Activated gamma-delta T cell treated with Interleukin-2 at 50 U/mL for 16 hours (primary cell): Measurements from ENCODE around the gene PIK3R3.
A peak's percentile ranks its signal among the peaks of the same experiment; 100 is the strongest.
"Not testable (repeated sequence)": the region's sequence is repeated elsewhere in the genome, so short reads cannot be mapped to it uniquely, and the experiment has no call there.

Experiments used
- DNase-seq: peaks from one replicate; pipeline ENCODE4 v3.0.0-alpha.2; 2020

The PIK3R3 gene

GRCh38 chr1:46061146-46061545 is 71.3 kb downstream of the PIK3R3 start:
- DNase-seq, result no peak

- DNase-seq, result no peak
Observed at GRCh38 chr1:46058936-46059335, 73.5 kb downstream of the PIK3R3 start.

- DNase-seq, result no peak
Observed at GRCh38 chr1:46057781-46058180, 74.6 kb downstream of the PIK3R3 start.

- DNase-seq, result not testable (repeated sequence)
Observed at GRCh38 chr1:46057215-46057614, 75.2 kb downstream of the PIK3R3 start.

GRCh38 chr1:46056325-46056724 is 76.1 kb downstream of the PIK3R3 start:
- DNase-seq, result no peak

GRCh38 chr1:46053734-46054133 is 78.7 kb downstream of the PIK3R3 start:
- no peak for DNase-seq

- no peak for DNase-seq
Observed at GRCh38 chr1:46044116-46044515, 88.3 kb downstream of the PIK3R3 start.

- no peak for DNase-seq
Observed at GRCh38 chr1:46043458-46044017, 88.9 kb downstream of the PIK3R3 start.

GRCh38 chr1:46041974-46042373 is 90.5 kb downstream of the PIK3R3 start:
- DNase-seq, result no peak

- no peak for DNase-seq
Observed at GRCh38 chr1:46041551-46041950, 90.9 kb downstream of the PIK3R3 start.

GRCh38 chr1:46039571-46040052 is 92.8 kb downstream of the PIK3R3 start:
- no peak for DNase-seq

- DNase-seq, result peak; percentile 86
Observed at GRCh38 chr1:46036894-46037839, 95.3 kb downstream of the PIK3R3 start.

GRCh38 chr1:46034601-46035516 is 97.6 kb downstream of the PIK3R3 start:
- DNase-seq, result no peak

- DNase-seq, result no peak
Observed at GRCh38 chr1:46030876-46031660, 101.4 kb downstream of the PIK3R3 start.

- no peak for DNase-seq
Observed at GRCh38 chr1:46030074-46030870, 102.2 kb downstream of the PIK3R3 start.

- no peak for DNase-seq
Observed at GRCh38 chr1:46027788-46028573, 104.4 kb downstream of the PIK3R3 start.

- DNase-seq, result no peak
Observed at GRCh38 chr1:46026531-46026930, 105.9 kb downstream of the PIK3R3 start.

- no peak for DNase-seq
Observed at GRCh38 chr1:46021046-46021996, 111.1 kb downstream of the PIK3R3 start.

GRCh38 chr1:46020010-46020409 is 112.4 kb downstream of the PIK3R3 start:
- DNase-seq, result no peak
